GF-D8 (cell line): ENCODE results near the gene FGD5.

ENCODE experiments used
- DNase-seq: peaks from one replicate; lab custom pipeline; 2025; lab: John Stamatoyannopoulos, UW

FGD5 gene

GRCh38 chr3:14906355-14906971 is 87.7 kb downstream of the FGD5 start:
- DNase-seq: no peak

DNA sequence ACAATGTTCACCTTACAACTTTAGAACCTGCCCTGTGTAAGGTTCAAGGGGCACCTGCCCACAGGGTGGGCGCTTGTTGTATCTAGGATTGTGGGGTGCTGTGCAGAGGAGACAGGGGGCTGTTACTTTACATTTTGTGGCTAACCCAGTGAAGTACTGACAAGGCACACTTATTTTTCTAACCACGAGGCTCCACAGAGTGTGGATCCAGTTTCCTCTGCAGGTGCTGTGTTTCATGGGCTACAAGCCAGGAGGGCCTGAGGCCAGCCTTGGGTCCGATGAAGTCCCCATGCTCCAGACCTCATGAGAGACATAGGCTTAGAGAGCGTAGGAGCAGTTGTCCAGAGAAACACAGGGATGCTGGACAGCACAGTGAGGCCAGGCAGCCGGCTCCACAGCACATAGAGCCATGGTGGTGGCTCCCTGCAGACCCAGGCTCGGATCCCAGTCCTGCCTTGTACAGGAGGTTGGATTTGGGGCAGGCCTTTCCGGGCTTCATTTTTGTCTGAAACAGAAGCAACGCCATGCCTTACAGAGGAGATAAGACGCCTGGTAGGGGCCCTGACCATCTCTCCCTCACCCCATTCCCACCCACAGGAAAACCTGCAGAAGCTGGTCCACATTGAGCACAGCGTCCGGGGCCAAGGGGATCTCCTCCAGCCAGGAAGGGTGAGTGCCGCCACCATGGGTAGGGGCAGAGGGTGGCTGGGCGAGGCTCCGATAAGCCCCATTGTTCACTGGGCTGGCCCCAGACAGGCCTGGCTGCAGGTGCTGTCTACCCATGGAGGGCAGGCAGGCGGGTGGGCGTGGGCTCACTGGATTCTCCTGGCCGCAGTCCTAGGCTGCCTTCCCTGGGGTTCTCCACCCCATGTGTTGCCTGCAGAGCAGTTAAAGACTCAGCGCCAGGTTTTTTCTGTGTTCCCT is 88.5 kb downstream of the FGD5 start:
- no peak for DNase-seq

DNA sequence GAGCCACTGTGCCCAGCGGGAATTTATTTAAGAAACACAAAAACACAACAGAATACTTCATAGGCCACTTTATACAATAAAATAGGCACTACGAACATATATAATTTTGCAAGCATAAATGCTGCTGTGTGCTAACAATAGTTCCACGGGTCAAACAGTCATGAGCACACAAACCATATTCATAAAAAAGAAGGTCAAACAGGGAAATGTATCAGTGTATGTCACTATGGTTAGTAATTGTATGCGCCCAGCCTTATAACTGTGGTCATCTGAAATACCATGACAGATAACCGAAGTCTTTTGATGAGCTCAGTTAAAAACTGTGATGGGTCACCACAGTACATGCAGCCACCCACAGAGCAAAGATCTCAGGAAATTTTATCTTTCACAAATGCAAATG is 90.5 kb downstream of the FGD5 start:
- DNase-seq: no peak

GRCh38 chr3:14911651-14912050 is 92.9 kb downstream of the FGD5 start:
- no peak for DNase-seq

DNA sequence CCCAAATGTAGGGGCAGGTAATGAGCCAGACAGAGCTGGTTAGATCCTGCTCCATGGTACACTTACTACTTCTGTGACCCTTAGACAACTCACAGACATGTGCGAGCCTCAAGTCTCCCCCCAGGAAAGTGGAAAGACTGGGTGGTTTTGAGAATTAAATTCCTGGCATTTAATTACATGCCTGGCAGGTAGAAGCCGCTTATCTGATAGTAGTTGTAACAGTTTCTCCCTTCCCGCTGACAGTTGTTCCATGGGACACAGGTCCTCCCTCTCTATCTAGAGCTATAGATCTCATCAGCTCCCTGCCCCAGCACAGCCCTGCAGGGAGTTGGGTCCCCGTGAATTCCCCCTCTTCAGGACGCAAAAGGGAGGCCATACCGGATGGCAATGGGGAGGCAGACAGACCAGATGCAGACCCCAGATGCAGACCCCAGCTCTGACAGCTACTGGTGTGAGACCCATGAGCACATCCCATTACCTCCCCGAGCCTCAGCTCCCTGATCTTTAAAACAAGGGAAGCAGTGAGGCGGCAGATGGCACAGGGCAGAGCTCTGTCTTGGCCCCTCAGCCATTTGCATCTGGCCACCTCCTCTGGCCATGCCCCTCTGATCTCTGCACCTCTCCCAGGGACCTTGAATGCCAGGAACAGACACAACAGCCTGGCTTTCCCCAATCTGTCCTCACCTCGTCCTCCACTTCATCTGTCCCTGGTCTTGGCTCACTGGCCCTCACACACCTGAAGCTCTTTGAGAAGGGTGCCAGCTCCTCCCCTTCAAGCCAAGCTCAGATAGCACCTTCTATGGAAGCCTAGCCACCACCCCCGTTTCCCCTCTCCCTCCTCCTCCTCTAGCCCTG is 94.5 kb downstream of the FGD5 start:
- DNase-seq: no peak

DNA sequence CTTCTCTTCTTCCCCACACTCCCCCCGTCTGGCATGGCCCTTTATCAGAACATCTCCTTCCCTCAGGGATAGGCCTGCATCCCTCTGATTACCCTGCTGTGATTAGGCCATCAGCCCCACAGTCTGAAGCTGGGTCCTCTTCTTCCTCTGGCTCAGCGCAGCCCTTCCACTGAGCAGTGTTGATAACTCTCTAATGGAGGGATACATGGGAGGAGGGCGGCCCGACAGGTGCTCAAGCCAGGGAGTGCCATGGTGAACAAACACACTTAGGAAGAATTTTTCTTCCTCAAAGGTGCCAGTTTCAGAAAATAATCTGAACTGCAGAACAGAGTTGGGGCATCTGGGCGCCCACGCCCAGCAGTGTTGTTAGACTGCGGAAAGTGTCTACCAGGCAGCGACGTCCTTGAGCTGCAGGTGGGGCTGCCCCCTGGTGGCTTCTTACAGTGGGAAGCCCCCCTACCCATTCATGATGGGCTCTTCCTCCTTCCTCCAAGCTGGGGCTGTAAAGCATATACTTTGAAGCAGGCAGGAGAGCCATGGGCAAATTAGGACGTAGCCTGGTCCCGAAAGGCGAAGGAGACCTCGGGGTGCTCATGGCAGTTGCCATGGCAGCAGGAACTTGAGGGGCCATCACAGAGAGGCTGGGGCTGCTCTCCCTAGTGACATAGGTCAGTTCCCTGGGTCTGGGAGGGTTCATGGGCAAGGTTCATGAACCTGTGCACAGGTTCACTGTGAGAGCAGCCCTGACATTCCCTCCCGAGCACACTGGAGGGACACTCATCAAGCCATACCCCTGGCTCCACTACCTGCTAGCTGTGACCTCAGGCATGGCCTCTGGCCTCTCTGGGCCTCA is 95.4 kb downstream of the FGD5 start:
- no peak for DNase-seq

DNA sequence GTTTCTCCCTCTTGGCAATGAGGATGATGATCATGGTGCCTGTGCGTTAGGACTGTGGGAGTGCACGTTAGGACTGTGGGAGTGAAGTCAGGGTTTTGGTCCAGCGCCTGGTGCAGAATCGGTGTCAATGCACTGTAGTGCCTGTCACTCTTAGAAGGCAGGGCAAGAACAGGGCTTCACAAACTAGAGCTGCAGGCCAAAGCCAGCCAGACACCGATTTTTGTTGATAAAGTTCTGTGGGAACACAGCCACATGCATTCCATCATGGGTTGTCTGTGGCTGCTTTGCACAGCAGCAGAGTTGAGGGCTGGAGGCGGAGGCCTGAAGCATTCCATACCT is 96.0 kb downstream of the FGD5 start:
- DNase-seq: no peak

DNA sequence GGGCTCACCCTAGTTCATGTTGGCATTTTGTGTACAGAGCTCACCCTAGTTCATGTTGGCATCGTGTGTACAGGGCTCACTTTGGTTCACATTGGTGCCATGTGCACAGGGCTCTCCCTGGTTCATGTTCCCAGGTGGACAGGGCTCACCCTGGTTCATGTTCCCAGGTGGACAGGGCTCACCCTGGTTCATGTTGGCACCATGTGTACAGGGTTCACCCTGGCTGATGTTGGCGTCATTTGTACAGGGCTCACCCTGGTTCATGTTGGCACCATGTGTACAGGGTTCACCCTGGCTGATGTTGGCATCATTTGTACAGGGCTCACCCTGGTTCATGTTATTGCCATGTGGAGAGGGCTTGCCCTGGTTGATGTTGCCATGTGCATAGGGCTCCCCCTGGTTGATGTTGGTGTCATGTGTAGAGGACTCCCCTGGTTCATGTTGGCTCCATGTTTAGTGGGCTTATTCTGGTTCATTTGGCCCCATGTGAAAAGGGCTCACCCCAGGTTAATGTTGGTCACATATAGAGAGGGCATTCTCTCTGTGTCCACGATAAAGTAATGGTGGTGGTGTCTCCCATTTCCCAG is 97.0 kb downstream of the FGD5 start:
- DNase-seq: no peak

DNA sequence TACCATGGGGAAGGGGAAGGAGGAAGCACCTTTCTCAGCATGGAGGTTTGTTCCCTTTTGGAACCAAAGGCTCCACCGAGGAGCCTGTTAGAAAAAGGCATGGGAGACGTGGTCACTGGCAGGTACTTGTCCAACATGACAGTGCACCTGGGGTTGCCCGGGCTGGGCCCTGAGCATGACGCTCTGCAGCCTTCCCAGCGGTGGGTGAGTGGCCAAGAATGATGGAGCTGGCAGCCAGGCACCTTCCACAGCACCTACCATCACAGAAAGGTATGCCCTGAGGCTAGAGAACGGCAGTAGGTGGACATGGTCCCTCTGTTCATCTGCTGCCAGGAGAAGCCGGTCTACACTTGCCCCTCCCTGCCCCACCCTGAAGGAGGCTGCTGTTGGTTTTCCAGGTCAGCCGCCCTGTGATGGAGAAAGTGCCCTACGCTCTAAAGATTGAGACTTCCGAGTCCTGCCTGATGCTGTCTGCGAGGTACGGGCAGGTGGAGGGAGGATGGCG is 99.6 kb downstream of the FGD5 start:
- DNase-seq: no peak

- DNase-seq: no peak
Measured at GRCh38 chr3:14920536-14920935, 101.8 kb downstream of the FGD5 start.

GRCh38 chr3:14921034-14921616 is 102.4 kb downstream of the FGD5 start:
- DNase-seq: no peak

DNA sequence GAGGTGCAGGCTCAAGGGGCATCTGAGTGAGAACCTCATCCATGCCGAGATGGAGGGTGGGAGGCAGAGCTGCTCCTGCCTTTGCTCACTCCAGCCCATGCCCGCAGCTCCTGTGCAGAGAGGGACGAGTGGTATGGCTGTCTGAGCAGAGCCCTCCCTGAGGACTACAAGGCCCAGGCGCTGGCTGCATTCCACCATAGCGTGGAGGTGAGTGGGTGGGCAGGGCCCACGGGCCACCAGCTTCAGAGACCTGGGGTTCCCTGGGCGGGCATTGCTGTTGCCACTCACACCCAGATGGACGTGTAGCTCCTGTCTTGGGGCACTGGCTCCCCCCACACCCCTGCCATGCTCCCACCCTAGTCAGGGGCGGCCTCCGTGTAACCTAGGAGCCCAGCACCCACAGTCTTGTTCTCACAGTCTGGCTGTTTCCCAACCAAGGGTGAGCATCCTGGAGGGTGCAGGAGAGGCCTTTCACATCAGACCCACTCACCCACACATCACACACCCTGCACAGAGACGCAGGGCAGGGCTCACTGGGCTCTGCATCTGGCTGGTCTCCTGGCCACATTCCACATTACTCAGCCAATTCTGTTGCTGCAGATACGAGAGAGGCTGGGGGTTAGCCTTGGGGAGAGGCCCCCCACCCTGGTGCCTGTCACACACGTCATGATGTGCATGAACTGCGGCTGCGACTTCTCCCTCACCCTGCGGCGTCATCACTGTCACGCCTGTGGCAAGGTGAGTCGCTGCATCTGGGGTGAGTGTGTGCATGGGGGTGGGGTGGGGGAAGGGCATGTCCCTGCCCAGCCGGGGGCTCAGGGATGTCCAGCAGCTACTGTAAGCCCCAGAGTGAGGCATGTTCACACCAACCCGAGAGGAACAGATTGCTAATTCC is 103.3 kb downstream of the FGD5 start:
- no peak for DNase-seq

- DNase-seq: no peak
Measured at GRCh38 chr3:14922863-14923262, 104.1 kb downstream of the FGD5 start.

DNA sequence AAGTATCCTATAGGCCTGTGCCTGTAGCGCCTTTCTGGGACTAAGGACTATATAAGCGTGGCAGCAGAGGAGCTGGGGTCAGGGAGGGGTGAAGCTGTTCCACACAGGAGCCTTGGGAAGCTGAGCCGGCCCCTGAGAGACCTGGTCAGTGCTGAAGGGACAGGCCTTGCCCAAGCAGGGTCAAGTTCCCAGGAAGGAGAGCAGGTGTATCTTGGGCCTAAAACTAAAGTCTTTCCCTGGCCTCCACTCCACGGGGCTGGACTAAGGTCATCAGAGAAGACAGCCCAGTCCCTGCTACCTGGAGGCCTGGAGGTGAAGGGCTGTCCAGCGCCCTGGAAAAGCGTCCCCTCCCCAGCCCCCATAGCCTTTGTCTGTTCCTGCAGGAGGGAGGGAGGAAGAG is 104.7 kb downstream of the FGD5 start:
- DNase-seq: no peak

DNA sequence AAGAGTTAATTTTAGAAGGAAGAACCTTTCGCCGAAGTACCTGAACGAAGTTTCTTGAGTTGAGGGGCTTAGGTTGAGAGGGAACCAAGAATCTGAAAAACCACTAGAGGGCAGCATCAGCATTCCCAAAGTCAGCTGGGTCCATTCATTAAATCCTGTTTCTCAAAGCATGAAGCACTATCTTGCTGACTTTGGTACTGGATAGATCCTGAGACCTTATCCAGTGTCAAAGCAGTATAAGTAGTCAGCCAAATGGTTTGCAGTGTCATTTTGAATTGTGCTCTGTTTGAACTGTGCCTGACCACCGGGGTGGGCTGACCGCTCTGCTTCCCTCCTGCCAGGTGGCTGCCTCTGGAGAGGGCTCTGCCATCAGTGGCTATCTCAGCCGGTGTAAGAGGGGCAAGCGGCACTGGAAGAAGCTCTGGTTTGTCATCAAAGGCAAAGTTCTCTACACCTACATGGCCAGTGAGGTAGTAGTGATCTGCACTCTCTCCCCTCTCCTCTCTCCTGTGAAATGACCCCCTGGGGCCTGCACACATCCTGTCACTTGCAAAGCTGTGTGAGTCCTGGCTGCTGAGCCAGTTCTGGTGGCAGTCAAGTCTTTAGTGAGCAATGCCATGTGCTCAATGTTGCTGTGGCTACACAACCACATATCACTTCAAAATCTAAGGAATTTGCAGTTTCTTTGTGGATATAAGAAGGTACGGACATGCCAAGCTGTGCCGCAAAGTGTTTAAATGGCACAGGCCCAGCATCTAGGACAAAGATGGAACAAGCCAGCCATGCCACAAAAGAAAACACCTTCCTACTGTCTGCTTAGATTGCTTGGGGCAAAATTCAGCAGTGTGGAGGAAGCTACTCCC is 107.2 kb downstream of the FGD5 start:
- DNase-seq: no peak

DNA sequence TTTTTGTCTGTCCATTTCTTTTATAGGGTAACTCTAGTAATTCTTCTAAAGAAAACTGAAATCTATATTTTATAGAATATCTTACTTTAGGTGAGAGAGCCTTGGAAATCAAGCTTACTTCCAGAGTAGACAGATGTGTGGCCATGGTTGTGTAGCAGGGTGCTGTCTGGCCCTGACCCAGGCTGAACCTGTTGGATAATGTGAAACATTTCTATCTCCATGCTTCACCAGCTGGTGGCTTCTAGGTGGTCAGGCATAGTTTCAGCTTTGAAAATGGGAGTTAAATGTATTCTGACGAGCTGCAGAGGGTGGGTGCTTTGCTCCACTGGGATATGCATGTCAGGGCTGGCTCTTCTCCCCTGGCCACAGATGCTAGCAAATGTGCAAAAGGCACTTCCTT is 107.8 kb downstream of the FGD5 start:
- no peak for DNase-seq

GRCh38 chr3:14927308-14927707 is 108.5 kb downstream of the FGD5 start:
- no peak for DNase-seq

DNA sequence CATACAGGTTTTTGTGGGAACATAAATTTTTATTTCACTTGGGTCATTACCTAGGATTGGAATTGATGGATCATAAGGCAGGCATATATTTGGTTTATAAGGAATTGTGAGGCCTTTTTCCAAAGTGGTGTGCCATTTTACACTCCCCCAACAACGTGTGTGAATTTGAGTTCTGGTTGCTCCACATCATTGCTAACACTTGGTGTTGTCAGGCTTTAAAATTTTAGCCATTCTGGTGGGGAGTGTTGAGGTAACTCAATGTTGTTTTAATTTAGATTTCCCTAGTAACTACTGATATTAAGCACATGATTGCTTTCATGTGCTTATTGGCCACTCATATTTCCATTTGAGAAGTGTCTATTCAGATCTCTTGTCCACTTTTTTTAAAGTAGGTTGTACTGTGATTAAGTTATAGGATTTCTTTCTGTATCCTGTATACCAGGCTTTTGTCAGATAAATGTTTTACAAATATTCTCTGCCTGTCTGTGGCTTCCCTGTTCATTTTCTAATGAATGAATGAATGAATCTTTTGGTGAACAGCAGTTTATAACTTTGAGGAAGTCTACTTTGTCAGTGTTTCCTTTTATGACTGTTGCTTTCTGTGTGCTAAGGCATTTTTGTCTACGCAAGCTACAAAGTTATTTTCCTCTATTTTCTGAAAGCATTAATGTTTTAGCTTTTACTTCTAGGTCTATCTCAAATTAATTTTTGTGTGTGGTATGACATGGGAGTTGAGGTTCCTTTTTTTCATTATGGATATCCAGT is 110.7 kb downstream of the FGD5 start:
- DNase-seq: no peak
